ENCODE data around the gene PIK3R3.

DNA sequence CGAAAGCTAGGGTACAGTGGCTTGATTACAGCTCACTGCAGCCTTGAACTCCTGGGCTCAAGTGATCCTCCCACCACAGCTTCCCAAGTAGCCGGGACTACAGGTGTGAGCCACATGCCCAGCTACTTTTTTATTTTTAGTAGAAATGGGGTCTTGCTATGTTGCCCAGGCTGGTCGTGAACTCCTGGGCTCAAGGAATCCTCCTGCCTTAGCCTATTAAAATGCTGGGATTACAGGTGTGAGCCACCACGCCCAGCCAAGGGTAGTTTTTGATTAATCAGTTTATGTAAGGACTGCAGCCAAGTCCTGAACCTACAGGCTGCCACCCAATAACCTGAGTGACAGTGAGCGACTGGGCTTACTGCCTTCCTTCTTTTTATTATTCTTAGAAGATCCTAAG, 88.3 kb downstream of the PIK3R3 start:
- TF ChIP-seq POLR2AphosphoS5 (IDR thresholded peaks at IDR 0.05; ENCODE audit: low read depth, low read length) (no peak), POLR2A (IDR thresholded peaks at IDR 0.05; ENCODE audit: low read depth, low read length) (no peak)

Data from GM12892 (cell line).